Type B pancreatic cell (in vitro differentiated cells): ENCODE results near the gene GCSAML. TPM values are rescaled to one million over a fixed set of nuclear protein-coding genes. Genes with fewer than 3 reads are reported as not detected.

ENCODE experiments used
- DNase-seq: peaks from one replicate; pipeline ENCODE4 v3.0.0; 2021; ENCODE audit warnings: mixed read lengths; ENCODE audit not compliant: unreplicated experiment; ENCODE audit errors: extremely low spot score
- H3K27ac Mint-ChIP-seq: 2 replicates; pipeline ENCODE4 v1.8.0; 2021; ENCODE audit warnings: mild to moderate bottlenecking, mixed read lengths
- H3K27me3 Mint-ChIP-seq: 2 replicates; pipeline ENCODE4 v1.8.0; 2021; ENCODE audit warnings: mixed read lengths
- H3K36me3 Mint-ChIP-seq: 2 replicates; pipeline ENCODE4 v1.8.0; 2021; ENCODE audit warnings: mixed read lengths
- H3K4me1 Mint-ChIP-seq: one replicate; pipeline ENCODE4 v1.8.0; 2021; ENCODE audit warnings: mixed read lengths; ENCODE audit not compliant: unreplicated experiment
- H3K4me3 Mint-ChIP-seq: 2 replicates; pipeline ENCODE4 v1.8.0; 2021; ENCODE audit warnings: mild to moderate bottlenecking, mixed read lengths
- H3K9me3 Mint-ChIP-seq: 2 replicates; pipeline ENCODE4 v1.8.0; 2021; ENCODE audit warnings: mixed read lengths
- total RNA-seq: library from RNA; stranded (reverse); gene quantifications from 2 replicates; pipeline ENCODE4 v1.2.1, GENCODE V29; 2021; ENCODE audit warnings: low replicate concordance
- TF ChIP-seq, protein P1 (sequence below): fragments of 200-600 bp; sonication (generic); conservative IDR thresholded peaks from 2 replicates; pipeline ENCODE4 v1.5.0; 2021; ENCODE audit warnings: antibody characterized with exemption, mild to moderate bottlenecking

Gene GCSAML
- total RNA-seq, 1 donor from 2014 or later: not detected

DNA sequence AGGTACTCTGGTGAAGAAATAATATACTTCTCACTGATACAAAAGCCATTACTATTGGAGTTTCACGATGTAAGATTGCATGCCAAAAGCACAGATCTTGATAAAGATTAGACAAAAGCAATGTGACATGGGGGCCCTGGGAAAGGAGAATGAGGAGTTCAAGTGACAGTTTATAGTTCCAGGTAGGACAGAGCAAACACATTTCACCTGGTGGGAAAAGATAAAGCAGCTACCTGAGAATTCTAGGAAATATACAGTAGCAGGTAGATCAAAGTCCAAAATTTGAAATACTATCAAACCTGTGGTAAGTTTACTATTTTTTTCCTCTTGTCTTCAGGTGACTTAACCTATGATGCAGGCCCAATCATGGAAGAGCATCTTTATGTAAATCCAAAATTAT is 64.5 kb downstream of the GCSAML start:
- TF ChIP-seq, protein P1, sequence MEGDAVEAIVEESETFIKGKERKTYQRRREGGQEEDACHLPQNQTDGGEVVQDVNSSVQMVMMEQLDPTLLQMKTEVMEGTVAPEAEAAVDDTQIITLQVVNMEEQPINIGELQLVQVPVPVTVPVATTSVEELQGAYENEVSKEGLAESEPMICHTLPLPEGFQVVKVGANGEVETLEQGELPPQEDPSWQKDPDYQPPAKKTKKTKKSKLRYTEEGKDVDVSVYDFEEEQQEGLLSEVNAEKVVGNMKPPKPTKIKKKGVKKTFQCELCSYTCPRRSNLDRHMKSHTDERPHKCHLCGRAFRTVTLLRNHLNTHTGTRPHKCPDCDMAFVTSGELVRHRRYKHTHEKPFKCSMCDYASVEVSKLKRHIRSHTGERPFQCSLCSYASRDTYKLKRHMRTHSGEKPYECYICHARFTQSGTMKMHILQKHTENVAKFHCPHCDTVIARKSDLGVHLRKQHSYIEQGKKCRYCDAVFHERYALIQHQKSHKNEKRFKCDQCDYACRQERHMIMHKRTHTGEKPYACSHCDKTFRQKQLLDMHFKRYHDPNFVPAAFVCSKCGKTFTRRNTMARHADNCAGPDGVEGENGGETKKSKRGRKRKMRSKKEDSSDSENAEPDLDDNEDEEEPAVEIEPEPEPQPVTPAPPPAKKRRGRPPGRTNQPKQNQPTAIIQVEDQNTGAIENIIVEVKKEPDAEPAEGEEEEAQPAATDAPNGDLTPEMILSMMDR: no peak
- no peaks in the 10 kb centered on the region for H3K4me1 Mint-ChIP-seq
- no peak for DNase-seq
- H3K27ac Mint-ChIP-seq: no peak overlapping the region
- no peak overlapping the region for H3K4me3 Mint-ChIP-seq
- H3K36me3 Mint-ChIP-seq: no peaks in the 10 kb centered on the region
- no peaks in the 10 kb centered on the region for H3K9me3 Mint-ChIP-seq
- H3K27me3 Mint-ChIP-seq: no peaks in the 10 kb centered on the region

DNA sequence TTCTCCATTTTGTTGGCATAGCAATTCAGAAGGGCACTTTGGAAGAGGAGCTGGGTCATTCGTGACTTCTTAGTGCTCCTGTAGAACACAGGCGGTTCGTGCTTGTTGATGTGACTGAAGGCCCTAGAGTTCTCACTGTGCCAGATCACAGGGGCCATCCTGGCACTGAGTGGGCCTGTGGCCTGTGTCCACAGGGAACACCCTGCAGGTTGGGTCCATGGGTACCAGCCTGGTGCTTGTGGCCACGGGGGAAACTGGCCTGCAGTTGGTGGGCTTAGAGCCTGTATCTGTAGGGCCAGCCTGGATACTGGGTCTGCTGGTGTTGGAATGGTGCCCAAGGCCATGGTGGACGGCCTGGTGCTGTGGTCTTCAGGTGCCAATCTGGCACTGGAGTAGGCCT is 65.7 kb downstream of the GCSAML start:
- Mint-ChIP-seq H3K9me3 (no peaks in the 10 kb centered on the region), H3K4me3 (no peak overlapping the region), H3K4me1 (no peaks in the 10 kb centered on the region), H3K36me3 (no peaks in the 10 kb centered on the region), H3K27ac (no peak overlapping the region), H3K27me3 (no peaks in the 10 kb centered on the region)
- no peak for DNase-seq
- TF ChIP-seq, protein P1: no peak

Other genes with a start within 250 kb of the GCSAML start
- 24.3 and 47.1 TPM in 2 replicates for gene ZNF496, start 217.3 kb upstream of the GCSAML start, total RNA-seq
- not detected in 2 replicates for gene NLRP3, start 133.0 kb upstream of the GCSAML start, total RNA-seq
- not detected in 2 replicates for gene OR2B11, start 91.0 kb upstream of the GCSAML start, total RNA-seq
- gene OR2C3, start 12.7 kb upstream of the GCSAML start, total RNA-seq: not detected in 2 replicates
- gene OR2G2, start 39.2 kb downstream of the GCSAML start, total RNA-seq: not detected in 2 replicates
- gene OR2G3, start 56.5 kb downstream of the GCSAML start, total RNA-seq: not detected in 2 replicates
- not detected in 2 replicates for gene OR13G1, start 130.6 kb downstream of the GCSAML start, total RNA-seq
- gene OR6F1, start 167.5 kb downstream of the GCSAML start, total RNA-seq: not detected in 2 replicates
- gene OR14K1, start 189.5 kb downstream of the GCSAML start, total RNA-seq: not detected in 2 replicates
- gene OR14A2, start 199.0 kb downstream of the GCSAML start, total RNA-seq: not detected in 2 replicates
- not detected in 2 replicates for gene OR1C1, start 211.4 kb downstream of the GCSAML start, total RNA-seq